GM12878 (cell line): ENCODE measurements around the gene MRPS22. TPM values are rescaled to one million over a fixed set of nuclear protein-coding genes. Genes with fewer than 3 reads are reported as not detected.

Experiments used
- BCL3 ChIP-seq: IDR thresholded peaks from 2 replicates; pipeline ENCODE4 v1.6.1; 2011; ENCODE audit warnings: borderline replicate concordance, low read depth, mild to moderate bottlenecking, moderate library complexity, low read length; ENCODE audit not compliant: insufficient read depth, poor library complexity, severe bottlenecking
- BMI1 ChIP-seq: fragments of 450-650 bp; IDR thresholded peaks from 2 replicates; pipeline ENCODE4 v1.6.1; 2016; ENCODE audit warnings: mild to moderate bottlenecking, moderate library complexity, borderline replicate concordance
- EZH2 ChIP-seq: IDR thresholded peaks from 2 replicates; pipeline ENCODE4 v1.6.1; 2012; ENCODE audit warnings: low read depth, mild to moderate bottlenecking, control low read depth, inconsistent platforms, low read length, borderline replicate concordance; ENCODE audit not compliant: control insufficient read depth
- HCFC1 ChIP-seq: fragments of 150-350 bp; IDR thresholded peaks from 2 replicates; pipeline ENCODE4 v1.6.1; 2014; ENCODE audit warnings: low read length
- IRF4 ChIP-seq: IDR thresholded peaks from 2 replicates; pipeline ENCODE4 v1.6.1; 2011; ENCODE audit warnings: low read depth, low read length
- KDM1A ChIP-seq: fragments of 200-600 bp; sonication (generic); IDR thresholded peaks from 2 replicates; pipeline ENCODE4 v1.6.1; 2016; ENCODE audit warnings: borderline replicate concordance
- MTA3 ChIP-seq: IDR thresholded peaks from 2 replicates; pipeline ENCODE4 v1.6.1; 2012; ENCODE audit warnings: low read length, inconsistent platforms, borderline replicate concordance
- NBN ChIP-seq: fragments of 450-650 bp; IDR thresholded peaks from 2 replicates; pipeline ENCODE4 v1.6.1; 2016
- PAX5 ChIP-seq: IDR thresholded peaks from 2 replicates; pipeline ENCODE4 v1.6.1; 2011; ENCODE audit warnings: low read depth, low read length, borderline replicate concordance
- PKNOX1 ChIP-seq: fragments of 450-650 bp; IDR thresholded peaks from 2 replicates; pipeline ENCODE4 v1.6.1; 2016; ENCODE audit warnings: mild to moderate bottlenecking
- POU2F2 ChIP-seq: IDR thresholded peaks from 3 replicates; pipeline ENCODE4 v1.6.1; 2011; ENCODE audit warnings: low read depth, mild to moderate bottlenecking, low read length, borderline replicate concordance
- RELB ChIP-seq: fragments of 450-650 bp; IDR thresholded peaks from 2 replicates; pipeline ENCODE4 v1.6.1; 2017; ENCODE audit warnings: low read depth, mild to moderate bottlenecking, moderate library complexity
- RFX5 ChIP-seq: IDR thresholded peaks from 2 replicates; pipeline ENCODE4 v1.6.1; 2011; ENCODE audit warnings: low read depth, low read length, improper control_type of control experiment
- SMAD1 ChIP-seq: fragments of 450-650 bp; IDR thresholded peaks from 2 replicates; pipeline ENCODE4 v1.6.1; 2018; ENCODE audit warnings: mild to moderate bottlenecking, low read depth; ENCODE audit not compliant: partially characterized antibody
- SRF ChIP-seq, 2 experiments: IDR thresholded peaks; 2 replicates each; pipeline ENCODE4 v1.6.1; 2011; ENCODE audit warnings: low read depth in 2 of 2, low read length in 2 of 2, mild to moderate bottlenecking in 1 of 2, moderate library complexity in 1 of 2
- ZNF217 ChIP-seq: fragments of 450-650 bp; IDR thresholded peaks from 2 replicates; pipeline ENCODE4 v1.6.1; 2017; ENCODE audit warnings: antibody characterized with exemption, mild to moderate bottlenecking
- ZSCAN29 ChIP-seq: fragments of 450-650 bp; IDR thresholded peaks from 2 replicates; pipeline ENCODE4 v1.6.1; 2017; ENCODE audit warnings: mild to moderate bottlenecking, moderate library complexity
- polyA plus RNA-seq, 11 experiments: library from polyadenylated mRNA; depleted of rRNA in 4 of 11; unstranded in 6 of 11; stranded (reverse) in 5 of 11; fragments of >200 nt; fragmentation: Nextera tagmentation in 4 of 11; fragmentation: Illumina TruSeq in 1 of 11; extraction: Ambion mirVana in 4 of 11; extraction: Trizol in 1 of 11; gene quantifications; 1 replicate in 1 of 11; 2 replicates in 10 of 11; pipeline versions ENCODE4 v1.2.1 to v1.2.3, GENCODE V29; 2011 to 2016; ENCODE audit warnings: inconsistent platforms in 2 of 11, missing spikeins in 2 of 11, low read depth in 1 of 11
- total RNA-seq, 4 experiments: library from RNA; depleted of rRNA in 3 of 4; stranded (reverse); fragments of >200 nt in 3 of 4; fragmentation: Illumina TruSeq in 1 of 4; extraction: Trizol in 1 of 4; gene quantifications; 2 replicates each; pipeline versions ENCODE4 v1.2.1 to v1.2.3, GENCODE V29; 2013 to 2021
- TF ChIP-seq, protein P1 (sequence below): fragments of 450-650 bp; formaldehyde crosslinking; IDR thresholded peaks from 2 replicates; pipeline ENCODE4 v1.4.0; 2022; ENCODE audit warnings: mild to moderate bottlenecking, moderate library complexity
- TF ChIP-seq, protein P2 (sequence below): IDR thresholded peaks from 2 replicates; pipeline ENCODE4 v1.6.1; 2012; ENCODE audit warnings: improper control_type of control experiment, low read depth, low read length; ENCODE audit not compliant: insufficient replicate concordance

MRPS22 gene
- total and polyA plus RNA-seq, 10 of the 15 experiments (the other 5 are each of a cell fraction or from before 2014, with no cell fraction given), result 44.3 to 146 (median 75.2) TPM

DNA sequence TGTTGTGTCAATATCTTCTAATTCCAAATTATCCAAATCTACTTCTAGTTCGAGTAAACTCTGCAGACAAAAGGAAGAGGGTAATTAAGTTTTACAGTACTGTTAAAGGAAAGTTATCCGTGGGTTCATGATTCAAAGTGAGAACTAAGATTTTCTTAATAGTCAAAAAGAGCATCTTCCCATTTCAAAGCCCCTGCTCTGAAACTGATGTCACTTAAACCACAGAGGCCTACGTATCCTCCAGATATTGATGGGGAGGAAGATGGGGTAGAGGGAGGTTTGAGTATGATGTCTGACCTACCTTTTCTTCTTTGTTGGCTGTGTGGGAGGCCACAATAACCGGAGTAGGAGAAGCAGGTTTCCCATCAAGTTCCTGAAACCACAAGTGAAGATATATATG is 14.1 kb downstream of the MRPS22 start (continued):
- TF ChIP-seq BMI1 (no peak), KDM1A (no peak), HCFC1 (no peak), POU2F2 (no peak), ZNF217 (no peak), MTA3 (no peak), RFX5 (no peak), IRF4 (peak; percentile 63; the same call in 1 of the 2 replicates), SRF (IDR thresholded peaks at IDR 0.05; ENCODE audit: low read depth in 2 of 2, low read length in 2 of 2) (no peak), PKNOX1 (no peak), EZH2 (no peak), BCL3 (no peak), PAX5 (no peak), ZSCAN29 (no peak), RELB (no peak), NBN (no peak), SMAD1 (no peak)
- TF ChIP-seq, protein P1, sequence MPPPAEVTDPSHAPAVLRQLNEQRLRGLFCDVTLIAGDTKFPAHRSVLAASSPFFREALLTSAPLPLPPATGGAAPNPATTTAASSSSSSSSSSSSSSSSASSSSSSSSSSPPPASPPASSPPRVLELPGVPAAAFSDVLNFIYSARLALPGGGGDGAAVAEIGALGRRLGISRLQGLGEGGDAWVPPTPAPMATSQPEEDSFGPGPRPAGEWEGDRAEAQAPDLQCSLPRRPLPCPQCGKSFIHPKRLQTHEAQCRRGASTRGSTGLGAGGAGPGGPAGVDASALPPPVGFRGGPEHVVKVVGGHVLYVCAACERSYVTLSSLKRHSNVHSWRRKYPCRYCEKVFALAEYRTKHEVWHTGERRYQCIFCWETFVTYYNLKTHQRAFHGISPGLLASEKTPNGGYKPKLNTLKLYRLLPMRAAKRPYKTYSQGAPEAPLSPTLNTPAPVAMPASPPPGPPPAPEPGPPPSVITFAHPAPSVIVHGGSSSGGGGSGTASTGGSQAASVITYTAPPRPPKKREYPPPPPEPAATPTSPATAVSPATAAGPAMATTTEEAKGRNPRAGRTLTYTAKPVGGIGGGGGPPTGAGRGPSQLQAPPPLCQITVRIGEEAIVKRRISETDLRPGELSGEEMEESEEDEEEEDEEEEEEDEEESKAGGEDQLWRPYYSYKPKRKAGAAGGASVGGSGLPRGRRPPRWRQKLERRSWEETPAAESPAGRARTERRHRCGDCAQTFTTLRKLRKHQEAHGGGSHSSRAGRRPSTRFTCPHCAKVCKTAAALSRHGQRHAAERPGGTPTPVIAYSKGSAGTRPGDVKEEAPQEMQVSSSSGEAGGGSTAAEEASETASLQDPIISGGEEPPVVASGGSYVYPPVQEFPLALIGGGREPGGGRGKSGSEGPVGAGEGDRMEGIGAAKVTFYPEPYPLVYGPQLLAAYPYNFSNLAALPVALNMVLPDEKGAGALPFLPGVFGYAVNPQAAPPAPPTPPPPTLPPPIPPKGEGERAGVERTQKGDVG (CRISPR knock-in tag), result no peak
- TF ChIP-seq, protein P2, sequence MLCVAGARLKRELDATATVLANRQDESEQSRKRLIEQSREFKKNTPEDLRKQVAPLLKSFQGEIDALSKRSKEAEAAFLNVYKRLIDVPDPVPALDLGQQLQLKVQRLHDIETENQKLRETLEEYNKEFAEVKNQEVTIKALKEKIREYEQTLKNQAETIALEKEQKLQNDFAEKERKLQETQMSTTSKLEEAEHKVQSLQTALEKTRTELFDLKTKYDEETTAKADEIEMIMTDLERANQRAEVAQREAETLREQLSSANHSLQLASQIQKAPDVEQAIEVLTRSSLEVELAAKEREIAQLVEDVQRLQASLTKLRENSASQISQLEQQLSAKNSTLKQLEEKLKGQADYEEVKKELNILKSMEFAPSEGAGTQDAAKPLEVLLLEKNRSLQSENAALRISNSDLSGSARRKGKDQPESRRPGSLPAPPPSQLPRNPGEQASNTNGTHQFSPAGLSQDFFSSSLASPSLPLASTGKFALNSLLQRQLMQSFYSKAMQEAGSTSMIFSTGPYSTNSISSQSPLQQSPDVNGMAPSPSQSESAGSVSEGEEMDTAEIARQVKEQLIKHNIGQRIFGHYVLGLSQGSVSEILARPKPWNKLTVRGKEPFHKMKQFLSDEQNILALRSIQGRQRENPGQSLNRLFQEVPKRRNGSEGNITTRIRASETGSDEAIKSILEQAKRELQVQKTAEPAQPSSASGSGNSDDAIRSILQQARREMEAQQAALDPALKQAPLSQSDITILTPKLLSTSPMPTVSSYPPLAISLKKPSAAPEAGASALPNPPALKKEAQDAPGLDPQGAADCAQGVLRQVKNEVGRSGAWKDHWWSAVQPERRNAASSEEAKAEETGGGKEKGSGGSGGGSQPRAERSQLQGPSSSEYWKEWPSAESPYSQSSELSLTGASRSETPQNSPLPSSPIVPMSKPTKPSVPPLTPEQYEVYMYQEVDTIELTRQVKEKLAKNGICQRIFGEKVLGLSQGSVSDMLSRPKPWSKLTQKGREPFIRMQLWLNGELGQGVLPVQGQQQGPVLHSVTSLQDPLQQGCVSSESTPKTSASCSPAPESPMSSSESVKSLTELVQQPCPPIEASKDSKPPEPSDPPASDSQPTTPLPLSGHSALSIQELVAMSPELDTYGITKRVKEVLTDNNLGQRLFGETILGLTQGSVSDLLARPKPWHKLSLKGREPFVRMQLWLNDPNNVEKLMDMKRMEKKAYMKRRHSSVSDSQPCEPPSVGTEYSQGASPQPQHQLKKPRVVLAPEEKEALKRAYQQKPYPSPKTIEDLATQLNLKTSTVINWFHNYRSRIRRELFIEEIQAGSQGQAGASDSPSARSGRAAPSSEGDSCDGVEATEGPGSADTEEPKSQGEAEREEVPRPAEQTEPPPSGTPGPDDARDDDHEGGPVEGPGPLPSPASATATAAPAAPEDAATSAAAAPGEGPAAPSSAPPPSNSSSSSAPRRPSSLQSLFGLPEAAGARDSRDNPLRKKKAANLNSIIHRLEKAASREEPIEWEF, result no peak
